CD8-positive, alpha-beta memory T cell (primary cell): ENCODE measurements around the gene GCA. TPM values are rescaled to one million over a fixed set of nuclear protein-coding genes. Genes with fewer than 3 reads are reported as not detected.

Experiments
- CTCF ChIA-PET: fragments of 350-600 bp; sonication (Branson Sonifier 250); formaldehyde crosslinking; loops from one replicate; lab custom pipeline; 2021; ENCODE audit warnings: antibody characterized with exemption; lab: Charles Lee
- POLR2A ChIA-PET: fragments of 350-600 bp; sonication (Branson Sonifier 250); formaldehyde crosslinking; loops from one replicate; lab custom pipeline; 2021; ENCODE audit warnings: antibody characterized with exemption; lab: Charles Lee
- DNase-seq, 5 donors: peaks; one replicate each; pipeline versions ENCODE4 v3.0.0 to v3.0.0-alpha.2; 2020 to 2022; ENCODE audit warnings: mixed read lengths in 1 of 5
- H3K27ac ChIP-seq: one replicate; pipeline ENCODE4 v1.7.0; 2013; ENCODE audit warnings: low read depth, mild to moderate bottlenecking, low read length, moderate library complexity
- H3K27me3 ChIP-seq: 2 replicates; pipeline ENCODE4 v1.7.0; 2013; ENCODE audit warnings: low read length, mild to moderate bottlenecking; ENCODE audit not compliant: insufficient read depth, poor library complexity, severe bottlenecking
- H3K36me3 ChIP-seq: 2 replicates; pipeline ENCODE4 v1.7.0; 2013; ENCODE audit warnings: mild to moderate bottlenecking, low read length, moderate library complexity; ENCODE audit not compliant: insufficient read depth
- H3K4me1 ChIP-seq: 2 replicates; pipeline ENCODE4 v1.7.0; 2013; ENCODE audit warnings: mild to moderate bottlenecking, low read length, moderate library complexity; ENCODE audit not compliant: insufficient read depth
- H3K4me3 ChIP-seq: 2 replicates; pipeline ENCODE4 v1.7.0; 2013; ENCODE audit warnings: mild to moderate bottlenecking, low read length
- H3K9me3 ChIP-seq: 2 replicates; pipeline ENCODE4 v1.7.0; 2013; ENCODE audit warnings: mild to moderate bottlenecking, low read length
- H3K27ac Mint-ChIP-seq, 8 donors: one replicate each; pipeline ENCODE4 v1.8.0; 2020 to 2021; ENCODE audit warnings: mixed read lengths in 8 of 8, mild to moderate bottlenecking in 6 of 8, inconsistent platforms in 3 of 8, moderate library complexity in 3 of 8
- H3K27me3 Mint-ChIP-seq, 2 donors: one replicate each; pipeline ENCODE4 v1.8.0; 2020 to 2021; ENCODE audit warnings: mixed read lengths in 2 of 2, mild to moderate bottlenecking in 1 of 2, moderate library complexity in 1 of 2
- H3K36me3 Mint-ChIP-seq, 3 donors: one replicate each; pipeline ENCODE4 v1.8.0; 2020 to 2021; ENCODE audit warnings: mixed read lengths in 3 of 3, inconsistent platforms in 1 of 3, mild to moderate bottlenecking in 1 of 3
- H3K4me1 Mint-ChIP-seq, 3 donors: one replicate each; pipeline ENCODE4 v1.8.0; 2020 to 2021; ENCODE audit warnings: mixed read lengths in 3 of 3, inconsistent platforms in 1 of 3, mild to moderate bottlenecking in 1 of 3
- H3K4me3 Mint-ChIP-seq, 7 donors: one replicate each; pipeline ENCODE4 v1.8.0; 2020 to 2021; ENCODE audit warnings: mixed read lengths in 7 of 7, mild to moderate bottlenecking in 6 of 7, moderate library complexity in 4 of 7, inconsistent platforms in 2 of 7
- H3K9me3 Mint-ChIP-seq, 5 donors: one replicate each; pipeline ENCODE4 v1.8.0; 2020 to 2022; ENCODE audit warnings: mixed read lengths in 5 of 5, mild to moderate bottlenecking in 3 of 5, moderate library complexity in 2 of 5, inconsistent platforms in 1 of 5
- polyA plus RNA-seq: library from polyadenylated mRNA; unstranded; fragments of 300-500 nt; fragmentation: Illumina TruSeq; gene quantifications from one replicate; pipeline ENCODE4 v1.2.3, GENCODE V29; 2021
- total RNA-seq, 2 experiments: library from RNA; stranded (reverse); gene quantifications; one replicate each; pipeline ENCODE4 v1.2.3, GENCODE V29; 2021

GCA gene
- total and polyA plus RNA-seq, 3 experiments from 2014 or later, result 14.0 to 15.8 (median 15.2) TPM

GRCh38 chr2:162305901-162306300, 38.0 kb upstream of the GCA start:
- POLR2A ChIA-PET, result no interaction called here
- Mint-ChIP-seq H3K27me3 (no peaks in the 10 kb centered on the region), H3K9me3 (no peaks in the 10 kb centered on the region), H3K4me3 (no peak overlapping the region), H3K27ac (peak overlapping the region in 1 of 8 donors; percentile 25), H3K4me1 (peaks cover 11 to 25% (median 19%) of the 10 kb centered on the region in 3 donors), H3K36me3 (peaks cover 0 to 54% (median 16%) of the 10 kb centered on the region in 3 donors)
- Histone ChIP-seq H3K27me3 (no peaks in the 10 kb centered on the region), H3K9me3 (no peaks in the 10 kb centered on the region), H3K36me3 (no peaks in the 10 kb centered on the region), H3K4me1 (no peaks in the 10 kb centered on the region), H3K27ac (no peak overlapping the region), H3K4me3 (no peak overlapping the region)
- CTCF ChIA-PET, result no interaction called here
- DNase-seq, result no peak

- H3K36me3 ChIP-seq, result no peaks in the 10 kb centered on the region
- Mint-ChIP-seq H3K36me3 (peaks cover 0 to 53% (median 11%) of the 10 kb centered on the region in 3 donors), H3K27me3 (no peaks in the 10 kb centered on the region), H3K4me1 (peaks cover 37 to 49% (median 44%) of the 10 kb centered on the region in 3 donors), H3K9me3 (no peaks in the 10 kb centered on the region), H3K27ac (peak overlapping the region in 5 of 8 donors; percentile 10 to 61 (median 33)), H3K4me3 (no peak overlapping the region)
- H3K4me1 ChIP-seq, result peaks cover 6% of the 10 kb centered on the region
- no peak overlapping the region for H3K27ac ChIP-seq
- H3K4me3 ChIP-seq, result no peak overlapping the region
- POLR2A ChIA-PET, result no interaction called here
- no peaks in the 10 kb centered on the region for H3K9me3 ChIP-seq
- H3K27me3 ChIP-seq, result no peaks in the 10 kb centered on the region
- no peak for DNase-seq
- CTCF ChIA-PET, result interaction anchor here (1.9 kb wide), 1 partner anchor 10 kb away, joined by 5 read pairs; the partner anchor contains the start of gene IFIH1
These were observed 35.0 kb upstream of the GCA start for GRCh38 chr2:162308747-162309503.

GRCh38 chr2:162312853-162313252, 31.1 kb upstream of the GCA start:
- Mint-ChIP-seq H3K27ac (peak overlapping the region in 4 of 8 donors; percentile 3 to 46 (median 18)), H3K9me3 (no peaks in the 10 kb centered on the region), H3K27me3 (no peaks in the 10 kb centered on the region), H3K4me1 (peaks cover 63 to 84% (median 78%) of the 10 kb centered on the region in 3 donors), H3K36me3 (peaks cover 0 to 39% (median 11%) of the 10 kb centered on the region in 3 donors), H3K4me3 (no peak overlapping the region)
- Histone ChIP-seq H3K4me1 (peaks cover 36% of the 10 kb centered on the region), H3K27ac (no peak overlapping the region), H3K27me3 (no peaks in the 10 kb centered on the region), H3K36me3 (no peaks in the 10 kb centered on the region), H3K4me3 (no peak overlapping the region), H3K9me3 (no peaks in the 10 kb centered on the region)
- DNase-seq, result no peak
- CTCF ChIA-PET, result interaction anchor here (1.3 to 1.4 kb wide), 2 partner anchors 12 to 15 kb away, joined by 3 to 6 read pairs; no protein-coding TSS in a partner anchor
- POLR2A ChIA-PET, result no interaction called here

- Histone ChIP-seq H3K27ac (no peak overlapping the region), H3K27me3 (no peaks in the 10 kb centered on the region), H3K4me3 (peak overlapping the region; percentile 86), H3K9me3 (no peaks in the 10 kb centered on the region), H3K36me3 (no peaks in the 10 kb centered on the region), H3K4me1 (peaks cover 51% of the 10 kb centered on the region)
- peak overlapping the region; percentile 90 to 99 (median 95) for H3K4me3 Mint-ChIP-seq
- ChIA-PET CTCF (interaction anchor here (0.9 to 1.2 kb wide), 2 partner anchors 9 to 14 kb away, joined by 3 read pairs; no protein-coding TSS in a partner anchor), POLR2A (no interaction called here)
- H3K27me3 Mint-ChIP-seq, result no peaks in the 10 kb centered on the region
- H3K4me1 Mint-ChIP-seq, result peaks cover 77 to 88% (median 86%) of the 10 kb centered on the region in 3 donors
- no peaks in the 10 kb centered on the region for H3K9me3 Mint-ChIP-seq
- DNase-seq, result no peak
- peaks cover 0 to 21% (median 4%) of the 10 kb centered on the region in 3 donors for H3K36me3 Mint-ChIP-seq
- H3K27ac Mint-ChIP-seq, result peak overlapping the region; percentile 3 to 94 (median 80)
These were observed 28.0 kb upstream of the GCA start for GRCh38 chr2:162315938-162316337.

- no peaks in the 10 kb centered on the region for H3K9me3 Mint-ChIP-seq
- H3K4me3 Mint-ChIP-seq, result peak overlapping the region; percentile 90 to 99 (median 95)
- peaks cover 0 to 18% (median 4%) of the 10 kb centered on the region in 3 donors for H3K36me3 Mint-ChIP-seq
- peaks cover 78 to 88% (median 86%) of the 10 kb centered on the region in 3 donors for H3K4me1 Mint-ChIP-seq
- H3K27me3 Mint-ChIP-seq, result no peaks in the 10 kb centered on the region
- Histone ChIP-seq H3K9me3 (no peaks in the 10 kb centered on the region), H3K4me1 (peaks cover 51% of the 10 kb centered on the region), H3K36me3 (no peaks in the 10 kb centered on the region), H3K4me3 (peak overlapping the region; percentile 86), H3K27ac (no peak overlapping the region), H3K27me3 (no peaks in the 10 kb centered on the region)
- ChIA-PET CTCF (interaction anchor here (1.0 to 1.4 kb wide), 3 partner anchors 9 to 95 kb away, joined by 3 to 5 read pairs (median 4); no protein-coding TSS in a partner anchor), POLR2A (no interaction called here)
- no peak for DNase-seq
- H3K27ac Mint-ChIP-seq, result peak overlapping the region; percentile 3 to 94 (median 80)
These were observed 27.3 kb upstream of the GCA start for GRCh38 chr2:162316590-162316989.

DNA sequence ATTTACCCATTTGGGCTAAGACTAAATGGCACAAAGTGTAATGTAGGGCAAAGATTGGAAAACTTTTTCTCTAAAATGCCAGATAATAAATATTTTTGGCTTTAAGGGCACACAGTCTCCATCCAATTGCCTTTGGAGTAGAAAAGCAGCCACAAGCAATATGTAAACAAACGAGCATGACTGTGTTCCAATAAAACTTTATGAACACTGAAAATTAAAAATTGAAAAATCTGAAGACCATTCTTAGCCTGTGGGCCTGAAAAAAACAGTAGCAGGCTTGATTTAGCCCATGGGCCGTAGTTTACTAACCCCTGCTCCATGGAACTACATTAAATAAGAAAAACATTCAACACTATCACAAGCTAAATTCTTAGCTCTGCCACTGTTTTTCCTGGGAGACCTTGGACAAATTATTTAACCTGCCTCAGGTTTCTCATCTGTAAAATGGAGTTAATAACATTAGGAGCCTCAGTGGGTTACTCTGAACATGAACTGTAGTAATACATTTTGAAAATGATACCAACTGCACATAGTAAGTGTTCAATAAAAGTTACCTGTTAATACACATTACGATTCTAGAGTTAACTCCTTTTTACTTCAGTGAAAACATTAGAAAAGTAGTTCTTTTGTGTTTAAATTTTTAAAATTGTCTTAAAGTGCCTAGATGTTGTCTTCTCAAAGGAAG, 26.7 kb upstream of the GCA start:
- H3K36me3 Mint-ChIP-seq, result peaks cover 0 to 18% (median 4%) of the 10 kb centered on the region in 3 donors

DNA sequence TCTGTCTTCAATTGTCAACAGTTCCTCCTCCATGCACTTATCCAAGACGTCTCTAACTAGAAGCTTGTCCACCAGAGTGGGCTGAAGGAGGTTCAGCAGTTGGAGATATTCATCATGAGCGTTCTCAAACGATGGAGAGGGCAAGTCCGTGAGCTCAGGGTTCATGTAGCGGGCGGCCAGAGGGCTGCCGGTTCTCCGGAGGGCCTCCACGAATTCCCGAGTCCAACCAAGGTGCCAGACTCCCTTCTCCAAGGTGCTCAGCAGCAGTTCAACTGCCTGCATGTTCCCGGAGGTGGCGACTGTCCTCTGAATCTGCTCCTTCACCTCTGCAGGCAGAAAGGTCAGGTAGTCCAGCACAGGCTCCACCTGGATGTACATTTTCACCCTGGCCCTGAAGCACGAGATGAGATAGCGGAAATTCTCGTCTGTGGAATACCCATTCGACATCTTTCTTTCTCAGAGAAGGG, 26.0 kb upstream of the GCA start:
- no peaks in the 10 kb centered on the region for H3K27me3 Mint-ChIP-seq
- Histone ChIP-seq H3K27ac (peak overlapping the region; percentile 95), H3K27me3 (no peaks in the 10 kb centered on the region), H3K36me3 (no peaks in the 10 kb centered on the region), H3K9me3 (no peaks in the 10 kb centered on the region), H3K4me1 (peaks cover 48% of the 10 kb centered on the region), H3K4me3 (peak overlapping the region; percentile 86)
- CTCF ChIA-PET, result interaction anchor here (0.8 to 2.0 kb wide), 7 partner anchors 9 to 192 kb away, joined by 3 to 5 read pairs (median 4); no protein-coding TSS in a partner anchor
- DNase-seq, result peak in 3 of 5 donors; percentile 18 to 52 (median 22)
- peak overlapping the region; percentile 90 to 99 (median 95) for H3K4me3 Mint-ChIP-seq
- peak overlapping the region; percentile 94 to 100 (median 98) for H3K27ac Mint-ChIP-seq
- H3K9me3 Mint-ChIP-seq, result no peaks in the 10 kb centered on the region
- peaks cover 0 to 18% (median 4%) of the 10 kb centered on the region in 3 donors for H3K36me3 Mint-ChIP-seq
- peaks cover 66 to 76% (median 74%) of the 10 kb centered on the region in 3 donors for H3K4me1 Mint-ChIP-seq
- POLR2A ChIA-PET, result interaction anchor here (0.8 kb wide), 1 partner anchor 26 kb away, joined by 3 read pairs; the partner anchor contains the start of gene GCA

More for the DNA sequence above, 26.7 kb upstream of the GCA start:
- Mint-ChIP-seq H3K27me3 (no peaks in the 10 kb centered on the region), H3K4me3 (peak overlapping the region; percentile 90 to 99 (median 95)), H3K9me3 (no peaks in the 10 kb centered on the region), H3K4me1 (peaks cover 73 to 83% (median 81%) of the 10 kb centered on the region in 3 donors), H3K27ac (peak overlapping the region; percentile 94 to 100 (median 98))
- no peak for DNase-seq
- peaks cover 51% of the 10 kb centered on the region for H3K4me1 ChIP-seq
- CTCF ChIA-PET, result interaction anchor here (0.8 to 2.0 kb wide), 6 partner anchors 8 to 191 kb away, joined by 3 to 5 read pairs (median 4); no protein-coding TSS in a partner anchor
- no peaks in the 10 kb centered on the region for H3K27me3 ChIP-seq
- POLR2A ChIA-PET, result interaction anchor here (0.8 kb wide), 1 partner anchor 26 kb away, joined by 3 read pairs; the partner anchor contains the start of gene GCA
- H3K9me3 ChIP-seq, result no peaks in the 10 kb centered on the region
- peak overlapping the region; percentile 86 for H3K4me3 ChIP-seq
- H3K36me3 ChIP-seq, result no peaks in the 10 kb centered on the region
- peak overlapping the region; percentile 95 for H3K27ac ChIP-seq
